A673 (cell line): ENCODE measurements around the gene SLCO3A1.

Experiments used
- CTCF ChIP-seq: fragments of 300-800, 200-600 bp; sonication (generic); conservative IDR thresholded peaks from 2 replicates; pipeline ENCODE4 v1.5.1; 2017; ENCODE audit warnings: low read depth, mild to moderate bottlenecking, antibody characterized with exemption, low read length, moderate library complexity, mixed read lengths
- EZH2 ChIP-seq: fragments of 200-600 bp; sonication (generic); IDR thresholded peaks from 2 replicates; pipeline ENCODE4 v1.6.1; 2017; ENCODE audit warnings: borderline replicate concordance, low read depth, mild to moderate bottlenecking, mixed read lengths, antibody characterized with exemption, low read length; ENCODE audit not compliant: poor library complexity, severe bottlenecking

DNA sequence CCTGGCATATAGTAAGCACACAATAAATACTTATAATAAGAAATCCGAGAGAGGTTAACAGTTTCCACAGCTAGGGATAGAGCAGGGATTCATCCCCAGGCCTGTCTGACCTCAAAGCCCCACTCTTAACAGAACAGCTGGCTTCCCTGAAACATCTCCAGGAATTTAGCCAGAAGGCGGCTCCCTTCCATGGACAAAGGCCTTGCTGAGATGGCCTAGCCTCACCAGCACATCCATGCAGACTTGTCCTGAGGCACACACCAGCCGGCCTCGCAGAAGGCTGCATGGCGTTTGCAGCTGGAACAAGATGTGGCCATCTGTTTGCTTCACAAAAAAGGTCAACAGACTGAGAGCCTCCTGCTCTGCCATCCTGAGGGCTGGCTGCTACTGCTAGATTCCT, 245.4 kb downstream of the SLCO3A1 start:
- TF ChIP-seq CTCF (no peak), EZH2 (no peak)
